HepG2 (cell line): Measurements from ENCODE around the gene S100A12. TPM values are rescaled to one million over a fixed set of nuclear protein-coding genes. Genes with fewer than 3 reads are reported as not detected.

Experiments used
- ATF3 ChIP-seq: sonication (generic); formaldehyde crosslinking; IDR thresholded peaks from 2 replicates; pipeline ENCODE4 v1.4.0; 2020; ENCODE audit warnings: missing genetic modification reagents
- BORCS8-MEF2B ChIP-seq: sonication (generic); formaldehyde crosslinking; IDR thresholded peaks from 2 replicates; pipeline ENCODE4 v1.8.0; 2022; ENCODE audit warnings: mild to moderate bottlenecking, missing genetic modification reagents
- CREB3 ChIP-seq: sonication (generic); formaldehyde crosslinking; IDR thresholded peaks from 2 replicates; pipeline ENCODE4 v1.5.0; 2020; ENCODE audit warnings: missing genetic modification reagents
- E2F2 ChIP-seq: sonication (generic); formaldehyde crosslinking; IDR thresholded peaks from 2 replicates; pipeline ENCODE4 v1.4.0; 2020; ENCODE audit warnings: missing genetic modification reagents, borderline replicate concordance
- ERF ChIP-seq: IDR thresholded peaks from 2 replicates; pipeline ENCODE4 v1.6.1; 2018; ENCODE audit warnings: missing biosample characterization, missing genetic modification reagents
- ETV5 ChIP-seq: IDR thresholded peaks from 2 replicates; pipeline ENCODE4 v1.6.1; 2018; ENCODE audit warnings: missing biosample characterization, missing genetic modification reagents, inconsistent platforms, borderline replicate concordance
- GPBP1L1 ChIP-seq: sonication (generic); formaldehyde crosslinking; IDR thresholded peaks from 2 replicates; pipeline ENCODE4 v1.5.0; 2020; ENCODE audit warnings: mild to moderate bottlenecking, missing genetic modification reagents
- HNRNPH1 ChIP-seq: fragments of 200-400 bp; formaldehyde crosslinking; optimal IDR thresholded peaks from 2 replicates; pipeline ENCODE3; 2017; ENCODE audit warnings: mild to moderate bottlenecking, low read depth, low read length
- KAT8 ChIP-seq: IDR thresholded peaks from 2 replicates; pipeline ENCODE4 v1.6.1; 2016; ENCODE audit warnings: missing genetic modification reagents, missing compliant biosample characterization
- KDM6A ChIP-seq: IDR thresholded peaks from 2 replicates; pipeline ENCODE4 v1.6.1; 2016; ENCODE audit warnings: low read depth
- NFIB ChIP-seq: sonication (generic); formaldehyde crosslinking; IDR thresholded peaks from 2 replicates; pipeline ENCODE4 v1.9.0; 2021; ENCODE audit warnings: missing genetic modification reagents, mild to moderate bottlenecking, borderline replicate concordance
- PHF5A ChIP-seq: IDR thresholded peaks from one replicate; pipeline ENCODE4 v1.6.1; 2018; ENCODE audit warnings: low read depth, missing genetic modification reagents; ENCODE audit not compliant: unreplicated experiment
- REPIN1 ChIP-seq: sonication (generic); formaldehyde crosslinking; IDR thresholded peaks from 2 replicates; pipeline ENCODE4 v1.8.0; 2022; ENCODE audit warnings: missing genetic modification reagents, low read depth, mild to moderate bottlenecking, borderline replicate concordance
- RFX3 ChIP-seq: IDR thresholded peaks from 2 replicates; pipeline ENCODE4 v1.6.1; 2016; ENCODE audit warnings: missing biosample characterization, missing genetic modification reagents
- ZFX ChIP-seq: sonication (generic); formaldehyde crosslinking; IDR thresholded peaks from 2 replicates; pipeline ENCODE4 v1.4.0; 2020; ENCODE audit warnings: mild to moderate bottlenecking, low read depth, missing genetic modification reagents, moderate library complexity
- ZNF17 ChIP-seq: sonication (generic); formaldehyde crosslinking; IDR thresholded peaks from 2 replicates; pipeline ENCODE4 v1.5.0; 2020; ENCODE audit warnings: mild to moderate bottlenecking, missing genetic modification reagents
- ZNF276 ChIP-seq: sonication (generic); formaldehyde crosslinking; IDR thresholded peaks from 2 replicates; pipeline ENCODE4 v1.4.0; 2020; ENCODE audit warnings: mild to moderate bottlenecking, low read depth, missing genetic modification reagents
- ZNF496 ChIP-seq: sonication (generic); formaldehyde crosslinking; IDR thresholded peaks from 2 replicates; pipeline ENCODE4 v1.8.1; 2023; ENCODE audit warnings: mild to moderate bottlenecking, moderate library complexity, missing genetic modification reagents; ENCODE audit not compliant: insufficient replicate concordance
- ZNF75D ChIP-seq: sonication (generic); formaldehyde crosslinking; IDR thresholded peaks from 2 replicates; pipeline ENCODE4 v1.8.1; 2023; ENCODE audit warnings: missing genetic modification reagents, mild to moderate bottlenecking, borderline replicate concordance
- ZNF781 ChIP-seq: sonication (generic); formaldehyde crosslinking; IDR thresholded peaks from 2 replicates; pipeline ENCODE4 v1.5.1; 2020; ENCODE audit warnings: borderline replicate concordance, mild to moderate bottlenecking, missing genetic modification reagents; ENCODE audit errors: not compliant biosample characterization
- polyA plus RNA-seq, 8 experiments: library from polyadenylated mRNA; depleted of rRNA in 3 of 8; stranded (reverse) in 7 of 8; unstranded in 1 of 8; fragments of >200 nt; fragmentation: Illumina TruSeq in 4 of 8; extraction: Trizol in 4 of 8; gene quantifications; 2 replicates each; pipeline versions ENCODE4 v1.2.1 to v1.2.3, GENCODE V29; 2011 to 2016; ENCODE audit warnings: low read depth in 4 of 8, missing spikeins in 1 of 8, mixed read lengths in 1 of 8; ENCODE audit not compliant: insufficient read depth in 1 of 8
- total RNA-seq, 5 experiments: library from RNA; depleted of rRNA; stranded (reverse); fragments of >200 nt; fragmentation: Illumina TruSeq; extraction: Trizol; gene quantifications; 2 replicates each; pipeline ENCODE4 v1.2.3, GENCODE V29; 2016; ENCODE audit warnings: low read depth in 1 of 5

S100A12 gene
- total and polyA plus RNA-seq, 2 of the 13 experiments (the other 11 are each of a cell fraction or from before 2014, with no cell fraction given), result not detected

- TF ChIP-seq ZNF17 (CRISPR knock-in tag) (no peak), GPBP1L1 (CRISPR knock-in tag) (no peak), RFX3 (CRISPR knock-in tag) (no peak), ZFX (CRISPR knock-in tag) (no peak), ZNF496 (CRISPR knock-in tag) (no peak), ZNF781 (CRISPR knock-in tag) (peak; percentile 89), PHF5A (no peak), REPIN1 (CRISPR knock-in tag) (no peak), ETV5 (no peak), E2F2 (no peak), CREB3 (0 out of 2 replicates have a peak, but pooled peaks have one; percentile 43), HNRNPH1 (no peak), ZNF276 (CRISPR knock-in tag) (no peak), ZNF75D (CRISPR knock-in tag) (no peak), ERF (CRISPR knock-in tag) (peak; percentile 85), NFIB (CRISPR knock-in tag) (no peak), ATF3 (CRISPR knock-in tag) (peak; percentile 63), KDM6A (CRISPR knock-in tag) (no peak), KAT8 (CRISPR knock-in tag) (0 out of 2 replicates have a peak, but pooled peaks have one; percentile 39), BORCS8-MEF2B (CRISPR knock-in tag) (0 out of 2 replicates have a peak, but pooled peaks have one; percentile 42)
These were observed 47.1 kb upstream of the S100A12 start (continued) for GRCh38 chr1:153422450-153423068.
